NCI-H2029 treated with DMSO at 0.1 percent for 48 hours (cell line): ENCODE measurements around the gene MC2R.

ENCODE experiments used
- DNase-seq: peaks from one replicate; lab custom pipeline; 2025; lab: John Stamatoyannopoulos, UW

Gene MC2R

GRCh38 chr18:13915391-13915790 lies at the start of gene MC2R:
Gene MC2R (minus strand): TSS chr18:13915536. CDS start chr18:13885518, 30,018 bp downstream.
- no peak for DNase-seq

DNA sequence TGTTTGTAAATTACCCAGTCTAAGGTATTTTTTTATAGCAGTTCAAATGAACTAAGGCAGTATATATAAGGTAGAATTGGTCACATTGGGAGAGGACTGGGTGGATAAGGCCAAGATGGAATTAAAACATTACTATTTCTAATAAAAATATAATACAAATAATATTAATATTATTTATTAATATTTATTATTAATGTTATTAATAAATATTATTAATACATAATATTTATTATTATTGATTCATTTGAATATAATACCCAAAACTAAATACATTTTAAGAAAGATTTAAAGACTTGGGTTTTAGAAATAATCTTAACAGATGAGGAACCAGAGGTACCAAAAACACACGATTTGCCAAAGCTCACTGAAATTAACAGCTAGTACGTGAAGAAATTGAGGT lies 30.5 kb upstream of the MC2R start:
- no peak for DNase-seq

DNA sequence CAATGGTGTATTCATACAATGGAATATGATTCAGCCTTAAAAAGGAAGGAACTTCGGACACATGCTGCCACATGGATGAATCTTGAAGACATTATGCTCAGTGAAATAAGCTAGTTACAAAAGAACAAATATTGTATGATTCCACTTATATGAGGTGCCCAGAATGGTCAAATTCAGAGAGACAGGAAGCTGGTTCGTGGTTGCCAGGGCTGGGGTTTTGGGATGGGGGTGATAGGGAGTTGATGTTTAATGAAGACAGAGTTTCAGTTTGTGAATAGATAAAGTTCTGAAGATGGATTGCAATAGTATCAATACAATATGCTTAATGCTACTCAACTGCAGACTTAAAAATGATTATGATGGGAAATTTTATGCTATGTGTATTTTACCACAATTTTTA lies 28.0 kb upstream of the MC2R start:
- DNase-seq: no peak

GRCh38 chr18:13940326-13940725 lies 25.0 kb upstream of the MC2R start:
- no peak for DNase-seq

GRCh38 chr18:13934676-13935075 lies 19.3 kb upstream of the MC2R start:
- DNase-seq: no peak

GRCh38 chr18:13934058-13934457 lies 18.7 kb upstream of the MC2R start:
- DNase-seq: no peak

DNA sequence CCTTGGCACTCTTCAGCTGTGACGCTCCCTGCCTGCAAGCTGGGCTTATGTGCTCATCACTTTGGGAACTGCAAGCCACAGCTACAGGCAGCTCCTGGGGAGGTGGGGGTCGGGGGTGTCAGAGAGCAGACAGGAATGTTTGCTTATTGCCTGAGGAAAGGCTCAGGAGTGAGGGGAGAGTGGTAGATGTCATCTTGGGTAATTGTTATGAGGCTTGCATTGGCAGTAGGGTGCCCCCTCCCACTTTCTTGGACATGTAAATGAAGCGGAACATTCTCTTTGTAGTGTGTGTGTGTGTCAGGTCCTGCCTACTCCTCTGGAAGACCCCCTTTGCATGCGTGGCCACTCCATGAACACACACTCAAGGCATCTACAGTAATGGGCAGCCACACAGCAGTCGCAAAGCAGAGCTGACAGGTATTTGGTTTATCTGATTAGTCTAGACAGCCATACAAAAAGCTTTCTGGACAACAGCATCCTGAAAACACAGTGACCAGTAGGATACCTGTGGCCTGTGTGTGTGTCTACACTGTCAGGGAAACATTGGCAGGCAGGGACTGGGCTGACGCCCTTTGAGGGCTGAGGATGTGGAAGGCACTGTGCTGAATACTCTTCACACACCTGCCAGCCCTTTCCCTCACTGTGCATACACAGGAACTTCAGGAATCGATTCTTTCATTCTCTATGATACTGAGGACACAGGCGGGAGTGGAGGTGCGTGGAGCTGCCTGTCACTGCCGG lies 17.1 kb upstream of the MC2R start:
- DNase-seq: no peak

- DNase-seq: no peak
These were observed 15.6 kb upstream of the MC2R start for GRCh38 chr18:13930964-13931363.

GRCh38 chr18:13923221-13923620 lies 7.9 kb upstream of the MC2R start:
- DNase-seq: no peak

- no peak for DNase-seq
These were observed 3.6 kb upstream of the MC2R start for GRCh38 chr18:13918898-13919297.

DNA sequence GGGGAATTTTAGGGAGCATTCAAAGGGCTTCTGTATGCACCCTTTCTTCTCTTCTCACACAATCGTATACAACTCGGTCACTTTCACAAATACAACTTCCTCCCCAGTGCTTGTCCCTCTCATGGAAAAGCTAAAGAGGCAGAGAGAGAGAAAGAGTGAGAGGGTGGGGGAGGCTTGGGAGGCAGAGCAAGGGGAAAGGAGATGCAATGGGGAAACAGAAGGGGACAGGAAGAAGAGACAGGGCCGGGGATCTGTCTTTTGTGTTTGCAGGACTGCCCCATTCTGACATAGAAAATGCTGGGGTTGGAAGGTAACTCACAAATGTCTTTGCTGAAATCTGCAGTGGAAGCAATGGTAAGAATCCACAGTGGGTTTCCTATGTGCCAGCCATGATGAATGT lies 2.1 kb upstream of the MC2R start:
- DNase-seq: no peak

GRCh38 chr18:13916559-13916958 lies 1.2 kb upstream of the MC2R start:
- no peak for DNase-seq

- no peak for DNase-seq
These were observed 677 bp upstream of the MC2R start for GRCh38 chr18:13915995-13916431.

- no peak for DNase-seq
These were observed 580 bp downstream of the MC2R start for GRCh38 chr18:13914756-13915155.

DNA sequence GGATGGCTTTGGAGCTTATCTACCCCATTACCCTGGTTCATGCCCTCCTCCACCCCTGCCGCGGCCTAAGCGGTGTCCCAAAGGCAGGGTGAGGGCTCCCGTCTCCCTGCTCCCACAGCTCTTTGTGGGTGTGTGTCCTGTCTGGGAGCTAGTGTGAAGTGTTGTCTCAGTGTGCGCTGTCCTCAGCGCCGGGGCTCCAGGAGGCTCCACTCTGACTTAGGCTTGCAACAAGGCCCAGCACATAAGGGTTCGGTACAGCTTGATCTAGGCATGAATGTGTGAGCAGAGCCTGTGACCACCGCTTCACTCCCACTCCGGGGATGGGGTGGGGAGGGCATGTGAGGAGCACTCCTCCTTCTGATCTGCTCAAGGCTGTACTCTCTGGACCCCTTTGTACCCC lies 1.2 kb downstream of the MC2R start:
- no peak for DNase-seq

GRCh38 chr18:13913205-13913604 lies 2.1 kb downstream of the MC2R start:
- DNase-seq: no peak

DNA sequence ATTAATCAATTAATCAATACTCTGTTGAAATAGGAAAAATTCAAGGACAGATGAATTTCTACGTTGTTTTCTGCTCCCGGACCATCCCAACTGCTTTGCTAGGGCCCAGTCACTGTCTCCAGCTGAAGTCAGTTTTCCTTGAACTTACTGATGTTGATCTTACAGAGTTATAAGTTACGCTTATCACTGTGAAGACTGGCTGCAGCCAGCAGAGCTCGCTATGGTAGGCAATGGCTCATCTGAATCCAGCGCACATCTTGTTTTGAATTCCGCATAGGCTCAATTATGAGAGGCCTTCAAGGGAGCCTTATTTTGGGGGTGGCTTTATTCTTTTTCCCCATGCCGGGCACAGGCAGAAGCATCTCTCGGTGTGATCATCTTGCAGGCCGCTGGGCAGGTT lies 2.7 kb downstream of the MC2R start:
- no peak for DNase-seq

DNA sequence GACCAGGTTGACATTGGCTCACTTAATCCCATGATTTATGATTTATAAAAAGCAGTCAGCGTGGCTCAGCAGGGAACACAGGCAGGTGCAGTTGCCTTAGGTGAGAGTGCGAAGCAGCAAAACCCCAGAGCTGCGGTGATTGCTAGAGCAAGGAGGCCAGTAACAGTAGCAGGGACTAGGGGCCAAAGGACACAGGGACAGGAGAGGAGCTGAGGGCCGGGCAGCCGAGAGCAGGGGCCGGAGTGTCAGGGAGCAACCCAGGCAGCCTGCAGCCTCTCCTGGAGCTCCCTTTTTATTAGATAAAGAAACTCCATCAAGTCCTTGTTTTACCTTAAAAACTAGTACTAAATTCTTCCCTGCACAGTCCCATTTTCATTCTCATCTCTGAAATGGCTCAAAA lies 4.3 kb downstream of the MC2R start:
- no peak for DNase-seq

DNA sequence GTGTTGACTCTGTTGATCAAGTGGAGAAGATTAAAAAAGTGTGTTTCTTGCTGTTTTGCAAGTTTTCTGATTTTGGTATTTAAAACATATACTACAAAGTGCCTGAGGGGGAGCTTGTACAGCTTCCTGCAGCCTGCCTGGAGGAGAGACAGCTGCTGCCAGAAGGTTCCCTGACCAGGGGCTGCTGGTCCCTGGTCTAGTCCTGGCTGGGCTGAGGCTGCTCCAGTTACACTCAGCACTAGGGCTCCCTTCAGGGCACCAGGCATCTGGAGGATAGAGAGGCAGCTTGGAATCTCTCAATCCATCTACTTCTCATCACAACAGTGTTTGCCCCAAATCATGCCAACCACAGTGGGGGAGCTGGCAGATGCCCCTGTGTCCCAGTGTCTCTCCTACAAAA lies 4.8 kb downstream of the MC2R start:
- no peak for DNase-seq

GRCh38 chr18:13909141-13909940 lies 6.0 kb downstream of the MC2R start:
- DNase-seq: no peak

- no peak for DNase-seq
These were observed 14.7 kb downstream of the MC2R start for GRCh38 chr18:13900633-13901032.

DNA sequence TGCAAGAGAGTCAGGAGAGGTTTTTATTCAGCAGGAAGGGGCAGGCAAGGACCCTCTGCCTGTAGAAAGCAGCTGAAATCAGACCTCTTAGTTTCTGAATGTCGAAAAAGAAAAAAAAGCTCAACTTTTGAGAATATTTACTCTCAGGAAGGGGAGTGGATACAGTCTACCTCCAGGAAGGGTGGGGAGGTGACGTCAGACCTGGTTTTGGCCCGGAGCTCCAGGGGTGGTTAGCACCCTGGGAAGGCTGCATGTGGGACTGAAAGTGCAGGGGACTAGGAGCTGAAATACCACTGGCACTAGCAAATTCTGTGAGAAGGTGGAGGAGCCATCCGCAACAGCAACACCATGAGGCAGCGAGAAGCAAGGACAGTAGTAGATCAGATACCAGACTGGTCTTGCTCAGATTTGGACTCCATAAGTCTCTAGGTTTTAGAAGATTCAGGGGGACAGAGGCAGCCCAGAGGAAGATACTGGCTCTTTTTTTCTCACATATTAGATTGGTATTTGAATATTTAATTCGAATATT lies 19.8 kb downstream of the MC2R start:
- DNase-seq: no peak

DNA sequence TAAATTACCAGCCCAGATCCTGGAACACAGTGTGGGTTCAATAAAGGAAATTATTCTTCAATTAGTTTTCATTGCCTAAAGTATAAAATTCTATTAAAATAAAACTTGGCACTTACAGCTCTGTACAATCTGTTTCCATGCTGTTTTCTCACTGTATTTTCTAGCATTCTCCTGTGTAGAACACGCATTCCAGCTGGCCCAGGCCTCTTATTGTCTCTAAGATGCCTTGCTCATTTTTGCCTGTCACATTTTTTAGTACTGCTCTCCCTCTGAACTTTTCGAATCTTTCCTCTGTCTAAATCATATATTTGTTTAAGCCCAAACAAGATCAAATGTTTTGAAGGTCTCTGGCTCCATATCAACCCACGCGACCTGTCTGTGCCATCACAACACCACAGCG lies 20.8 kb downstream of the MC2R start:
- DNase-seq: no peak
